Common myeloid progenitor, CD34-positive (primary cell): Measurements from ENCODE around the gene MYO16. TPM values are rescaled to one million over a fixed set of nuclear protein-coding genes. Genes with fewer than 3 reads are reported as not detected.

Source experiments
- CTCF ChIA-PET: fragments of 350-600 bp; sonication (Branson Sonifier 250); formaldehyde crosslinking; loops from one replicate; lab custom pipeline; 2021; ENCODE audit warnings: antibody characterized with exemption; lab: Charles Lee
- POLR2A ChIA-PET: fragments of 350-600 bp; sonication (Branson Sonifier 250); formaldehyde crosslinking; loops from one replicate; lab custom pipeline; 2021; ENCODE audit warnings: antibody characterized with exemption; lab: Charles Lee
- DNase-seq, 3 donors: peaks; one replicate each; pipeline versions ENCODE4 v3.0.0 to v3.0.0-alpha.2; 2013
- H3K27ac ChIP-seq, 2 experiments: 1 replicate in 1 of 2; 2 replicates in 1 of 2; pipeline ENCODE4 v1.7.0; 2013; ENCODE audit warnings: inconsistent platforms in 2 of 2, low read length in 2 of 2, mild to moderate bottlenecking in 2 of 2, low read depth in 1 of 2, moderate library complexity in 1 of 2; ENCODE audit not compliant: severe bottlenecking in 2 of 2, insufficient read depth in 1 of 2, poor library complexity in 1 of 2
- H3K27me3 ChIP-seq, 5 experiments: replicated peaks in 2 of 5; 1 replicate in 3 of 5; 2 replicates in 2 of 5; pipeline versions ENCODE4 v1.6.1 to v1.7.0; 2013; ENCODE audit warnings: low read length in 4 of 5, mild to moderate bottlenecking in 2 of 5, moderate library complexity in 2 of 5, inconsistent platforms in 1 of 5; ENCODE audit not compliant: insufficient read depth in 5 of 5, control insufficient read depth in 4 of 5
- H3K36me3 ChIP-seq, 4 experiments: 1 replicate in 2 of 4; 2 replicates in 2 of 4; pipeline versions ENCODE4 v1.6.1 to v1.7.0; 2013; ENCODE audit warnings: low read length in 3 of 4, control low read depth in 1 of 4, mild to moderate bottlenecking in 1 of 4; ENCODE audit not compliant: control insufficient read depth in 4 of 4, insufficient read depth in 4 of 4
- H3K4me1 ChIP-seq, 4 experiments: 1 replicate in 3 of 4; 2 replicates in 1 of 4; pipeline versions ENCODE4 v1.6.1 to v1.7.1; 2013; ENCODE audit warnings: low read length in 3 of 4, mild to moderate bottlenecking in 3 of 4, control low read depth in 1 of 4, inconsistent platforms in 1 of 4, moderate library complexity in 1 of 4; ENCODE audit not compliant: control insufficient read depth in 4 of 4, insufficient read depth in 4 of 4; ENCODE audit errors: control extremely low read depth in 1 of 4
- H3K4me3 ChIP-seq, 7 experiments: 1 replicate in 4 of 7; 2 replicates in 3 of 7; pipeline versions ENCODE4 v1.5.1 to v1.7.0; 2013; ENCODE audit warnings: mild to moderate bottlenecking in 7 of 7, low read length in 6 of 7, moderate library complexity in 6 of 7, inconsistent platforms in 2 of 7, low read depth in 2 of 7, control low read depth in 1 of 7; ENCODE audit not compliant: insufficient read depth in 4 of 7, control insufficient read depth in 1 of 7; ENCODE audit errors: extremely low read depth in 1 of 7
- H3K9me3 ChIP-seq, 5 experiments: 1 replicate in 4 of 5; 2 replicates in 1 of 5; pipeline versions ENCODE4 v1.6.1 to v1.7.1; 2013; ENCODE audit warnings: low read length in 4 of 5, mild to moderate bottlenecking in 2 of 5, inconsistent platforms in 1 of 5, low read depth in 1 of 5, moderate library complexity in 1 of 5; ENCODE audit not compliant: control insufficient read depth in 4 of 5, insufficient read depth in 2 of 5; ENCODE audit errors: control extremely low read depth in 1 of 5
- WGBS: methylation state at CpG from one replicate; pipeline ENCODE4 v1.1.5; 2013; ENCODE audit not compliant: insufficient coverage; 5-methylcytosine and 5-hydroxymethylcytosine counted together
- polyA plus RNA-seq: library from polyadenylated mRNA; unstranded; fragments of 120-200 nt; gene quantifications from one replicate; pipeline ENCODE4 v1.2.1, GENCODE V29; 2013

MYO16 gene
- polyA plus RNA-seq: 2.3 TPM

DNA sequence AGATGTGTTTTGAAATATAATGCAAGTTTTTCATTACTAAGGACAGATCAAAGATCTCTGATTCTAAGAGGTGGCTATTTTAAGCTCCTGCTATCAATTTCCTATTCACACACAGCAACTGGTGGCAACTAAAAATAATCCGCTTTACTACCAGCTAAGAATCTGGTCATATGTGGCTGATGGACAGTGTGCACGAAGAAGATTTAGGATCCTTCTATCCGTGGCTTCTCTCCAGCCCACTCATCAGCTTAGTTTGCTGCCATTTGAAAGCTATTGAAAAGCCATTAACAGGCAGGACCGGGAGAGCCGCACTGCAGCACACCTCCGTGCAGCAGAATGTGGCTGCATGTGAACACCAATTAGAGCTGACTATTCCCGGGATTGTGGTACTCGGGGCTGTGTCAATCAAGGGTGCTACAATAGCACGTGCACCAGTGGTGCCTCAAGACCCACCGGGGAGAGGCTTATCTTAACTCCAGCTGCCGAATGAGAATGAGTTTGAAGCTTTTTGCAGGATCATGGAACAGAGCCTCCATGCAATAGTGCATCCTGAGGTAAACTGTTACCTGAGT is at the start of gene MYO16:
MYO16 (plus strand) TSS at position 431 of the 572 bp plus-strand sequence. CDS start 234 bp downstream, outside the sequence.
- CTCF ChIA-PET: interaction anchor here (1.1 kb wide), 1 partner anchor 17 kb away, joined by 3 read pairs; no protein-coding TSS in a partner anchor
- POLR2A ChIA-PET: no interaction called here
- peak in 1 of 3 donors; percentile 0 for DNase-seq

DNA sequence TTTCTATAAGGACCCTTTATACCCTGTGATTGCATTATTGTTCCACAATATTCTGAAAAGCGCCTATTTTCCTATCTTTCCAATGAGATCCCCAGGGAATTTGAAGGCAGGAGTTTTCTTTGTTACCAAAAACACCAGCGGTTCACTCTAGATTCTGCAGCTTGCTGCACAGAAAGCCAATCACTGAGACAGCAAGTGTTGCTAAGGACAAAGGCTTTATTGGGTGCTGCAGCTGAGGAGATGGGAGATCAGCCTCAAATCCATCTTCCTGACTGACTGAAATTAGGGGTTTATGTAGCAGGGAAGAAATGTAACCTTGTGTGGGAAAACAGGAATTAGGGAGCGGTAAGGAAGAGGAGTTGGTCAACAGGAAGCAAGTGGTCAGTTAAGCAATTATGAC is 42.6 kb upstream of the MYO16 start:
- WGBS: 96% methylated on average over 3 of the region's 3 CpGs
- DNase-seq: no peak
- Histone ChIP-seq H3K9me3 (peaks cover 0 to 4% (median 0%) of the 10 kb centered on the region in 5 experiments), H3K27ac (no peak overlapping the region), H3K36me3 (no peaks in the 10 kb centered on the region), H3K27me3 (peaks cover 0 to 7% (median 0%) of the 10 kb centered on the region in 5 experiments), H3K4me3 (no peak overlapping the region), H3K4me1 (no peaks in the 10 kb centered on the region)
- CTCF ChIA-PET: no interaction called here
- POLR2A ChIA-PET: no interaction called here

More for the DNA sequence above, at the start of gene MYO16:
- Histone ChIP-seq H3K36me3 (no peaks in the 10 kb centered on the region), H3K9me3 (peaks cover 0 to 3% (median 0%) of the 10 kb centered on the region in 5 experiments), H3K27ac (no peak within 1 kb of the TSS), H3K4me1 (no peaks in the 10 kb centered on the region), H3K27me3 (peaks cover 0 to 4% (median 2%) of the 10 kb centered on the region in 5 experiments), H3K4me3 (no peak within 1 kb of the TSS)
- WGBS: 63% methylated on average over 11 of the region's 11 CpGs

DNA sequence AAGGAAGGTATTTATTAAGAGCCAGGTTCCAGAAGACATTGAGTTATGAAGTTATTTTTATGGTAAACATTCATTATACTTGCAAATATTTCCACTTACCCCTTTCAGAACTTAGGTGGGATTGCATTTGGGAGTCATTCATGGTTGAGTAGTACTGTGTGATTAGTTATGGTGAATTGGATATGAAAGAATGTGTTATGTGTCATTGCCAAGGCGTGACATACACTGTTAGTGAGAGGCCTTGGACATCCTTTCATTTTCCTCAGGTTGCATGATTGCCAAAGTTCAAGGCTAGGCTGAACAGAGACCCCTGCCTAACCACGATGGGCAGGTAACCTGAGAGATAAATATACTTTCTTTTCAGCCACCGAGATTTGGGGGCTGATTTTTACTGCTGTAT is 40.9 kb upstream of the MYO16 start:
- Histone ChIP-seq H3K4me3 (no peak overlapping the region), H3K36me3 (no peaks in the 10 kb centered on the region), H3K4me1 (no peaks in the 10 kb centered on the region), H3K27me3 (peaks cover 0 to 8% (median 0%) of the 10 kb centered on the region in 5 experiments), H3K27ac (no peak overlapping the region), H3K9me3 (peaks cover 0 to 4% (median 0%) of the 10 kb centered on the region in 5 experiments)
- WGBS: 97% methylated on average over 3 of the region's 3 CpGs
- no peak for DNase-seq
- CTCF ChIA-PET: no interaction called here
- POLR2A ChIA-PET: no interaction called here

DNA sequence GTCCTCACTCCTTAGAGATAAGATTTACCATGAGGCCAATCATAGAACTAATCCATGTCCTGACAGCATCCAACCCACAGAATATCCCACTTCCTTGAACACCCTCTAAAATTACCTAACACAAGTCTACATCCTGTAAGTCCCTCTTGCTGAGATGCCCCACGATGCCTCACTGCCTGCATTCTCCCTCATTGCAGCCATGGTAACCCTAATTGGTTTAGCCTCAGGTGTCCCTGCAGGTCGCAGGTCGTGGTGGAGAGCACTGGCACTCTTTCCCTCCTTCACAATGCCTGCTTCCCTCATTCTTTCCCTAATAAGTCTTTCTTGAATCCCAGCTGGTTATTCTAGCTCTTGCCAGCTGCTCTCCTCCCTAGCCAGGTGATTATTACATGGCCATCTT is 35.3 kb upstream of the MYO16 start:
- H3K4me3 ChIP-seq: no peak overlapping the region
- no peaks in the 10 kb centered on the region for H3K4me1 ChIP-seq
- CTCF ChIA-PET: no interaction called here
- POLR2A ChIA-PET: no interaction called here
- H3K27me3 ChIP-seq: peaks cover 0 to 24% (median 3%) of the 10 kb centered on the region in 5 experiments
- H3K27ac ChIP-seq: no peak overlapping the region
- no peak for DNase-seq
- no peaks in the 10 kb centered on the region for H3K36me3 ChIP-seq
- H3K9me3 ChIP-seq: no peaks in the 10 kb centered on the region
- WGBS: 33% methylated on average over 3 of the region's 3 CpGs

DNA sequence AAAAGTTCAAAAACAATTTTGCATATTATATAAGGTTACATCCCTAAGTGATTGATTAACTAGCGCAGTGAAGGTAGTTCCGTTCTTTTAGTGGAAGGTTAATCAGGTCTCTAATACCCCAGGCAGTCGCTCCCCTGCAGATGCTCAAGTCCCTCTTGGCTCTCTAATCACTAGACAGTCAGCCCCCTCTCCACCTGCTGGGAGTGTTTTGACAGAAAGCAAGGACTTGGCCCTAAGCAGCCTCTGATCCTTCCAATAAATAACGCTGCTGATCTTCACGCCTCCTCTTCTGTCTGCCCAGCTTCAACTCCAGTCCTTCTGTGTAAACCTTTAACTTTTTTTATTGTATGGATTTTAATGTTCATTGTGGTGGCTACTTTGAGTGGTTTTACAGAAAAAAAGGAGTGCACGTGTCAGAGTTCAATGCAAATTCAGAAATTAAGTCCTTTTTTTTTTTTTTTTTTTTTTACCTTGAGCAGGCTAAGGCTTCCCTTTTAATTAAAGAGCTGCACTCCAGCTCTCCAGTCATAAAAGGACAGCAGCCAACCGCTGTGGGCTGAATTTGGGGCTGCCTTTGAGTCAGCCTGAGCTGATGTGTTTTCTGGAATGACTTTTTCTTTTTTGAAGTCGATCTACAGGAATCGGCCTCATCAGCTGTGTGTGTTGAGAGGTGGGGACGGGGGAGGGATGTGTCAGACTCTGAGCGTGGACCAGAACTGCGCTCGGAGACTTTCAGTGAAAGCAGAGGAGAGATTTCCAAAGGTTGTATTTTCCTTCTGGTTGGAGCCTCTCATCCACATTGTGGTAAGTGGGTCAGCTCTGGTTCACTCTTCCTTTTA is 33.8 kb upstream of the MYO16 start:
- H3K9me3 ChIP-seq: no peaks in the 10 kb centered on the region
- H3K27me3 ChIP-seq: peaks cover 0 to 22% (median 3%) of the 10 kb centered on the region in 5 experiments
- H3K4me1 ChIP-seq: no peaks in the 10 kb centered on the region
- no peak overlapping the region for H3K4me3 ChIP-seq
- no peak for DNase-seq
- no peaks in the 10 kb centered on the region for H3K36me3 ChIP-seq
- no peak overlapping the region for H3K27ac ChIP-seq
- 80% methylated on average over 11 of the region's 13 CpGs for WGBS
- ChIA-PET CTCF (interaction anchor here (1.8 kb wide), 1 partner anchor 13 kb away, joined by 4 read pairs; no protein-coding TSS in a partner anchor), POLR2A (no interaction called here)

DNA sequence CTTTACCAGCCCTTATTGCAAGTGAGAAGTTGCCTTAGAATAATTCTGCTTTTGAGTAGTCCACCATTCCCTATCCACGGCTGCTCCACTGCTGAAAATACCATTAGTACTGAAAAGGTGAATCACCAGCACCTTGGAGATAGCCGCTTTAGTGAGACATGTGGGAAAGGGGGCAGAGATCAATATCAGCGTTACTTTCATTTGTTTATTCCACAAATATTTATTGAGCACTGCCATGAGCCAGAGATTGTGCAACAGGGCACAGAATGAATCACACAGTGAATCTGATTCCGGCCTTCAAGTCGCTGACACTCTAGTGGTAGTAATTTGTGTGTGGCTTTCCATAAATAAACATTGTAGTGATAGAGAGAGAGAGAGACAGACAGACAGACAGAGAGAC is 31.5 kb upstream of the MYO16 start:
- Histone ChIP-seq H3K9me3 (no peaks in the 10 kb centered on the region), H3K4me3 (no peak overlapping the region), H3K27me3 (peaks cover 0 to 18% (median 3%) of the 10 kb centered on the region in 5 experiments), H3K36me3 (no peaks in the 10 kb centered on the region), H3K4me1 (no peaks in the 10 kb centered on the region), H3K27ac (no peak overlapping the region)
- WGBS: 83% methylated on average over 1 of the region's 5 CpGs
- ChIA-PET POLR2A (no interaction called here), CTCF (no interaction called here)
- no peak for DNase-seq

DNA sequence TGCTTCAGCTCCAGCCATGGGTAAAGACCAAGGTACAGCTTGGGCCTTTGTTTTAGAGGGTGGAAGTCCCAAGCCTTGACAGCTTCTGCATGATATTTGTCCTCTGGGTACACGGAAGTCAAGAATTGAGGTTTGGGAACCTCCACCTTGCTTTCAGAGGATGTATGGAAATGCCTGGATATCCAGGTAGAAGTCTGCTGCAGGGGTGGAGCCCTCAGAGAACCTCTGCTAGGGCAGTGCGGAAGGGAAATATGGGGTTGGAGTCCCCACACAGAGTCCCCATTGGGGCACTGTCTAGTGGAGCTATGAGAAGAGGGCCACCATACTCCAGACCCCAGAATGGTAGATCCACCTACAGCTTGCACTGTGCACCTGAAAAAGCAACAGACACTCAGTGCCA is 23.0 kb upstream of the MYO16 start:
- Histone ChIP-seq H3K27ac (no peak overlapping the region), H3K9me3 (peaks cover 0 to 12% (median 3%) of the 10 kb centered on the region in 5 experiments)
- CTCF ChIA-PET: no interaction called here

More for the DNA sequence above, 23.0 kb upstream of the MYO16 start:
- 93% methylated on average over 2 of the region's 2 CpGs for WGBS
- peak in 1 of 3 donors; percentile 1 for DNase-seq
- Histone ChIP-seq H3K4me3 (no peak overlapping the region), H3K27me3 (no peaks in the 10 kb centered on the region), H3K36me3 (no peaks in the 10 kb centered on the region), H3K4me1 (no peaks in the 10 kb centered on the region)
- POLR2A ChIA-PET: no interaction called here
